ENCODE results near the gene BARX1.
"Not testable (repeated sequence)": the region's sequence is repeated elsewhere in the genome, so short reads cannot be mapped to it uniquely, and the experiment has no call there.

The BARX1 gene

GRCh38 chr9:93950619-93951601, 4.2 kb downstream of the BARX1 start:
- no peak for DNase-seq

- DNase-seq: no peak
Measured at GRCh38 chr9:93949694-93950449, 5.3 kb downstream of the BARX1 start.

GRCh38 chr9:93949073-93949693, 6.0 kb downstream of the BARX1 start:
- no peak for DNase-seq

GRCh38 chr9:93948441-93949072, 6.6 kb downstream of the BARX1 start:
- DNase-seq: no peak

- DNase-seq: no peak
Measured at GRCh38 chr9:93947409-93948070, 7.6 kb downstream of the BARX1 start.

GRCh38 chr9:93946338-93946712, 8.8 kb downstream of the BARX1 start:
- DNase-seq: no peak

- no peak for DNase-seq
Measured at GRCh38 chr9:93945400-93946337, 9.5 kb downstream of the BARX1 start.

- DNase-seq: no peak
Measured at GRCh38 chr9:93944011-93944410, 11.1 kb downstream of the BARX1 start.

- DNase-seq: no peak
Measured at GRCh38 chr9:93942161-93942560, 13.0 kb downstream of the BARX1 start.

- no peak for DNase-seq
Measured at GRCh38 chr9:93941493-93941892, 13.7 kb downstream of the BARX1 start.

GRCh38 chr9:93940951-93941350, 14.2 kb downstream of the BARX1 start:
- DNase-seq: no peak

GRCh38 chr9:93939589-93939988, 15.6 kb downstream of the BARX1 start:
- not testable (repeated sequence) for DNase-seq

- DNase-seq: no peak
Measured at GRCh38 chr9:93937193-93937592, 18.0 kb downstream of the BARX1 start.

GRCh38 chr9:93931905-93932304, 23.2 kb downstream of the BARX1 start:
- DNase-seq: no peak

- no peak for DNase-seq
Measured at GRCh38 chr9:93930070-93930469, 25.1 kb downstream of the BARX1 start.

GRCh38 chr9:93929231-93929630, 25.9 kb downstream of the BARX1 start:
- no peak for DNase-seq

GRCh38 chr9:93922535-93922934, 32.6 kb downstream of the BARX1 start:
- no peak for DNase-seq

GRCh38 chr9:93920131-93920800, 34.9 kb downstream of the BARX1 start:
- DNase-seq: no peak

GRCh38 chr9:93918061-93918460, 37.1 kb downstream of the BARX1 start:
- DNase-seq: no peak

- DNase-seq: no peak
Measured at GRCh38 chr9:93917121-93917853, 37.9 kb downstream of the BARX1 start.
